ENCODE measurements around the gene VPS45.
"Not testable (repeated sequence)": the region's sequence is repeated elsewhere in the genome, so short reads cannot be mapped to it uniquely, and the experiment has no call there.

VPS45 gene

DNA sequence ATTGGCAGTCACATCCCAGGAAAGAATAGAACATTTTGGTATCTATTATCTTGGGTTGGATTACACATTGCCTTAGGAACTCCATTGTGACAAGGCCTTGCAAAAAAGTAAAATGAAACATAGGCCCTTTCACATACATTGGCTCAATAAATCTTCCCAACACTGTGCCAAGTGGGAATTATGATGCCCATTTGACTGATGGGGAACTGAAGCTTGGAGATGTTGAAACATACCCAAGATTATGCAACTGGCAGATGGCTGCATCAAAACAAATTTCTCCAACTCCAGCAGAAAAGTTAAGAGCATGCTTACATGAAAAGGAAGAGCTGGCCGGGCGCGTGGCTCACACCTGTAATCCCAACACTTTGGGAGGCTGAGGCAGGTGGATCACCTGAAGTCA, 109.0 kb downstream of the VPS45 start:
- DNase-seq (ENCODE audit: low read depth in 1 of 2, low spot score in 1 of 2) = no peak
- no peak for TF ChIP-seq JUND (IDR thresholded peaks at IDR 0.05; ENCODE audit: low read depth)
- in situ Hi-C loops (cut with HindIII; ENCODE audit: low pct_unique_long_range_greater_than_20kb, low sequenced_read_pairs) = no loop called here

DNA sequence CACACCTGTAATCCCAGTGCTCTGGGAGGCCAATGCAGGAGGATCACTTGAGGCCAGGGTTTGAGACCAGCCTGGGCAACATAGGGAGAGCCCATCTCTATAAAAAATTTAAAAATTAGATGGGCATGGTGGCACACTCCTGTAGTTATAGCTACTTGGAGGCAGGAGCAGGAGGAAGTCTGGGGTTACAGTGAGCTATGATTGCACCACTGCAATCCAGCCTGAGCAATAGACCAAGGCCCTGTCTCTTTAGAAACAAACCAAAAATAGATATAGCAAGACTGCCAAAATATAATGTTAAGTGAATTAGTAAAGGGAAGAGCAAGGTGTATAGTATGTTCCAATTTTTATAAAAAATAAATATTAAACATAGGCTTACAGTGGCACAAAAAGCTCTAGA, 111.0 kb downstream of the VPS45 start:
- no peak for DNase-seq (ENCODE audit: low read depth in 1 of 2, low spot score in 1 of 2)
- no peak for TF ChIP-seq JUND (IDR thresholded peaks at IDR 0.05; ENCODE audit: low read depth)
- in situ Hi-C loops (cut with HindIII; ENCODE audit: low pct_unique_long_range_greater_than_20kb, low sequenced_read_pairs) = no loop called here

DNA sequence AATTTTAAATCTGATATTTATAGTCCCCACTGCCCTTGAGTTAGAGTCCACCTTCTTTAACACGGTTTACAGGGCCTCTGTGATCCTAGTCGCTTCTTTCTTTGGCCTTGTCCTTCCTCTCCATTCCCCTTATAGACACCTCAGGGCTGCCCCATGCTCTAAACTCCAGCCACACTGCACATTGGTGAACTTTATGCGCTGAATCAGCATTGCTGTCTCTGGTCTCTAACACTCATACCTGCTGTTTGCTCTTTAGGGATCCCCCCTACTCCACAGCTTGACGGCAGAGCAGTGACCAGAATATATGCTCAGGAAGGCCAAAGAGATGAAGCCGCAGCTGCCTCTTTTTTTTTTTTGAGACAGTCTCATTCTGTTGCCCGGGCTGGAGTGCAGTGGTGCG, 112.3 kb downstream of the VPS45 start:
- TF ChIP-seq JUND (IDR thresholded peaks at IDR 0.05; ENCODE audit: low read depth) = no peak
- in situ Hi-C loops (cut with HindIII; ENCODE audit: low pct_unique_long_range_greater_than_20kb, low sequenced_read_pairs) = no loop called here
- DNase-seq (ENCODE audit: low read depth in 1 of 2, low spot score in 1 of 2) = no peak

DNA sequence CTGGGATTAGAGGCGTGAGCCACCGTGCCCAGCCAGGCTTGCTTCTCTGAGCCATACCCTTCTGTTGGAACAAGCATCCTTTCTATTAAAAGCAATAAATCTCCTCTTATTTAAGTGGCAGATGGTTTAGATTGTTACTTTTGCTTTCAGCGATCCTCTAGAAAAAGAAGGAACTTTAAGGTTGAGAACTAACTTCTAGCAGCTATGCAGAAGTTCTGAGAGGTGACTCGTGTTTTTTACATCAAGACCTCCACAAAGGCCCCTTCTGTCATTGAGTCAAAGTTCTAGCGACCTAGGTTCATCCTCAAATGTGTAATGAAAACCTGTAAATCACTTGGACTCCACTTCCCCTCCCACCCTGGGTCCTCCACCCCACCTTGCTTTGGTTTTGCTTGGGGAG, 112.9 kb downstream of the VPS45 start:
- DNase-seq (ENCODE audit: low read depth in 1 of 2, low spot score in 1 of 2) = no peak
- in situ Hi-C loops (cut with HindIII; ENCODE audit: low pct_unique_long_range_greater_than_20kb, low sequenced_read_pairs) = no loop called here
- no peak for TF ChIP-seq JUND (IDR thresholded peaks at IDR 0.05; ENCODE audit: low read depth)

DNA sequence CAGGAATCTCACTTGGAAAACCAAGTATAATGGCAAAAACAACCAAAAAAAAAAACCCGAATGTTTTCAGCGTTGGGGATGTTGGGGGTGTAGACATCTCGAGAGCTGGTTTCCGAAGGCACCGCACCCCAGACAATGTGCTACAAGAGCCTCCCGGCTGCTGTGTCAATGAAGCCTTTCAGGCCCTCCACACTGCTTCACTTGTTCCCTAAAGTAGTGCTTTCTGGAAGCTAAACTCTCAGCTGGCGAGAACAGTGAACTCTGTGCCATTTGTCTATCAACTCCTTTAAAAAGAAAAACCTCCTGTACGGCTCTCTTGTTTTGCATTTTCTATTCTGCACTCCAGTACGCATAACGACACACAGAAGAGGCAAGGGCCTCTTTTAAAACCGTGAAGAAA, 114.7 kb downstream of the VPS45 start:
- in situ Hi-C loops (cut with HindIII; ENCODE audit: low pct_unique_long_range_greater_than_20kb, low sequenced_read_pairs) = no loop called here
- TF ChIP-seq JUND (IDR thresholded peaks at IDR 0.05; ENCODE audit: low read depth) = no peak
- no peak for DNase-seq (ENCODE audit: low read depth in 1 of 2, low spot score in 1 of 2)

DNA sequence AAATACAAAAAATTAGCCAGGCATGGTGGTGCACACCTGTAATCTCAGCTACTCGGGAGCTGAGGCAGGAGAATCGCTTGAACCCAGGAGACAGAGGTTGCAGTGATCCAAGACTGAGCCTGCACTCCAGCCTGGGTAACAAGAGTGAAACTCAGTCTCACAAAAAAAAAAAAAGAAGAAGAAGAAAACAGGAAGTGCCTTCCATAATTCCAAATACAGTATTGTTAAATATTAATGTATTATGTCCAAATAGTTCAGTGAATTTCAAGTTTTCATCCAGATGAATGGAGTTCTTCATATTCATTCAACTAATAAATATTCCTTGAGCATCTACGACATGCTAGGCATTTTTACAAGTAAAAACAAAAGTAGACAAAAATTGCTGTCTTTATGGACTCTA, 115.5 kb downstream of the VPS45 start:
- DNase-seq (ENCODE audit: low read depth in 1 of 2, low spot score in 1 of 2) = no peak
- TF ChIP-seq JUND (IDR thresholded peaks at IDR 0.05; ENCODE audit: low read depth) = no peak
- in situ Hi-C loops (cut with HindIII; ENCODE audit: low pct_unique_long_range_greater_than_20kb, low sequenced_read_pairs) = no loop called here

DNA sequence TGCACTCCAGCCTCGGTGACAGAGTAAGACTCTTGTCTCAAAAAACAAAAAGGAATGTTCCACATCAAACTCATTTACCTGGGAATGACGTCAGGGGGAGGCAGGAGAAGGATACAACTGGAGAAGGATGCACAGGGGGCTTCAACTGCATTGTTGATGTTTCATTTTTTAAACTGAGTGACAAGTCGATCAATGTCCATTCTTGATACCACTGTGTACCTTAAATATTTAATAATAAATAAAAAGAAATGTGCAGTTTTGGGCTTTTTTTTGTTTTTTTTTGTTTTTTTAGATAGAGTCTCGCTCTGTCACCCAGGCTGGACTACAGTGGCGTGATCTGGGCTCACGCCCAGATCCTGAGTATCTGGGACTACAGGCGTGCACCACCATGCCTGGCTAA, 117.9 kb downstream of the VPS45 start:
- in situ Hi-C loops (cut with HindIII; ENCODE audit: low pct_unique_long_range_greater_than_20kb, low sequenced_read_pairs) = no loop called here
- DNase-seq (ENCODE audit: low read depth in 1 of 2, low spot score in 1 of 2) = no peak

DNA sequence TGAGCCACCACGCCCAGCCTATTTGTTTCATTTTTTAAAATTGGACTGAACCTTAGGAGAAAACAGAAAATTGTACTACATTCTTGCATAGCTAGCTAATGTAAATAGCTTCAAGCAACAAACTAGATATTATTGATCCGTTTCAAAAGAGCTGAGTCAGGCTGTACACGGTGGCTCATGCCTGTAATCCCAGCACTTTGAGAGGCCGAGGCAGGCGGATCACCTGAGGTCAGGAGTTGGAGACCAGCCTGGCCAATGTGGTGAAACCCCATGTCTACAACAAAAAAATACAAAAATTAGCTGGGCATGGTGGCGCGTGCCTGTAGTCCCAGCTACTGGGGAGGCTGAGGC, 118.8 kb downstream of the VPS45 start:
- in situ Hi-C loops (cut with HindIII; ENCODE audit: low pct_unique_long_range_greater_than_20kb, low sequenced_read_pairs); DNase-seq (ENCODE audit: low read depth in 1 of 2, low spot score in 1 of 2): not testable (repeated sequence)

More for the DNA sequence above, 117.9 kb downstream of the VPS45 start:
- no peak for TF ChIP-seq JUND (IDR thresholded peaks at IDR 0.05; ENCODE audit: low read depth)

DNA sequence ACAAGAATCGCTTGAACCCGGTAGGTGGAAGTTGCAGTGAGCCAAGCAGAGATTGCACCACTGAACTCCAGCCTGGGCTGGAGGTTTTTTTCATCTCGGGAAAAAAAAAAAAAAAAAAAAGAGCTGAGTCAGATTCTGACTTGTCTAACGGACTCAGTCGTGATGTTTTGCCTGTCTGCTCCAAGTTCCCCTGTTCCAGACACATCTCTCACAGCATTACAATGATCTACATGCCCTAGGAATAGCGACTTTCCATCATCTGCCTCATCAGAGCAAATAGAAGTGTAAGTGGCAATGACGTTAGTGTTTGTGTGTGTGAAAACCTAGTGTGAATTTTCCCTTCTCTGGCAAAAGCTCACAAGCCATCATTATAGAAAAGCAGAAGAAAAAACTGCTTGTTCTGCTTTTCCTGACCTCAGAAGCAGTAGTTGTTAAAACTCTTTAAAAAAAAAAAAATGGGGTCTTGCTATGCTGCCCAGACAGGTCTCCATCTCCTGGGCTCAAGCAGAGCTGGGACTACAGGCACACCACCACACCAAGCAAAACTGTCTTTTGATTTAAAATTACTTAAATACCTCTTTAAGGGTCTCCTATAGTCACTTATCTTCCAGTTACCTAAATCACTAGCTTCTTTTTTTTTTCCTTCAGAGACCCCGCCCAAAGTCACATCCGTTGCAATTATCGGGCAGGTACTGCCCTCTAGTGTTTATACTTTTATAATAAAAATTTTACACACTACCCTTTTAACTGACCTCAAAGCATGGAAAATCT, 119.4 kb downstream of the VPS45 start:
- no peak for TF ChIP-seq JUND (IDR thresholded peaks at IDR 0.05; ENCODE audit: low read depth)
- peak in 1 of 2 experiments; percentile 66 for DNase-seq (ENCODE audit: low read depth in 1 of 2, low spot score in 1 of 2)
- in situ Hi-C loops (cut with HindIII; ENCODE audit: low pct_unique_long_range_greater_than_20kb, low sequenced_read_pairs) = no loop called here

DNA sequence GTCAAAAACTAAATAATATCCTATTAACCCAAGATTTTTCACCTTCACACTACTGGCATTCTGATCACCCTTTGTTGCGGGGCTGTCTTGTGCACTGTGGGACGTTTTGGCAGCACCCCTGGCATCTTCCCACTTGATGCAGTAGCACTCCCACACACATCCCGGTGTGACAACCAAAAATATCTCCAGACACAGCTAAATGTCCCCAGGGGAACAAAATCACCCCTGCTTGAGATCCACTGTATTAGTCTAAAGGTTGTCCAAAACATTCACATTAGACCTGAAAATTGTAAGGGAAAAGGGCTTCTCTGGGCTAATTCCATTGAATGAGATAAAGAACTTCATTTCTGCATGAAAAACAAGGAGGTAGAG, 120.0 kb downstream of the VPS45 start:
- in situ Hi-C loops (cut with HindIII; ENCODE audit: low pct_unique_long_range_greater_than_20kb, low sequenced_read_pairs) = no loop called here
- DNase-seq (ENCODE audit: low read depth in 1 of 2, low spot score in 1 of 2) = no peak
- TF ChIP-seq JUND (IDR thresholded peaks at IDR 0.05; ENCODE audit: low read depth) = no peak

DNA sequence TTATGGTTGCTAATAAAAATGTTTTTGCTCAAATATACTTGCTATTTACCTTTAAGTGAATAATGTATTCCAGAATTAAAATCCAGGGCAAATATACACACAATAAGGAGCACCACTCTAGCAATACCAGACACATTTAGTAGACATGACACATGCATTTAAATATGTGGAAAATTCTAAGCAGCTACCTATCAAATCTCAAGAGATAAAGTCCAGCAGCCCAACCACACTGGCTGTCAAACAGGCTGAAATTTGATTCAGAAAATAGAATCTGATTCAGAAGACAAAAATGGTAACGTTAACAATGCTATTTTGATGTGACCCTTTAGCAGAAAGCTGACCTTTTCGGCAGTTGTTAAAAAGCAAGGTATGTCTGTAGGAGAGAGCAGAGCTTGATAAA, 124.4 kb downstream of the VPS45 start:
- TF ChIP-seq JUND (IDR thresholded peaks at IDR 0.05; ENCODE audit: low read depth) = no peak
- in situ Hi-C loops (cut with HindIII; ENCODE audit: low pct_unique_long_range_greater_than_20kb, low sequenced_read_pairs) = no loop called here
- no peak for DNase-seq (ENCODE audit: low read depth in 1 of 2, low spot score in 1 of 2)

DNA sequence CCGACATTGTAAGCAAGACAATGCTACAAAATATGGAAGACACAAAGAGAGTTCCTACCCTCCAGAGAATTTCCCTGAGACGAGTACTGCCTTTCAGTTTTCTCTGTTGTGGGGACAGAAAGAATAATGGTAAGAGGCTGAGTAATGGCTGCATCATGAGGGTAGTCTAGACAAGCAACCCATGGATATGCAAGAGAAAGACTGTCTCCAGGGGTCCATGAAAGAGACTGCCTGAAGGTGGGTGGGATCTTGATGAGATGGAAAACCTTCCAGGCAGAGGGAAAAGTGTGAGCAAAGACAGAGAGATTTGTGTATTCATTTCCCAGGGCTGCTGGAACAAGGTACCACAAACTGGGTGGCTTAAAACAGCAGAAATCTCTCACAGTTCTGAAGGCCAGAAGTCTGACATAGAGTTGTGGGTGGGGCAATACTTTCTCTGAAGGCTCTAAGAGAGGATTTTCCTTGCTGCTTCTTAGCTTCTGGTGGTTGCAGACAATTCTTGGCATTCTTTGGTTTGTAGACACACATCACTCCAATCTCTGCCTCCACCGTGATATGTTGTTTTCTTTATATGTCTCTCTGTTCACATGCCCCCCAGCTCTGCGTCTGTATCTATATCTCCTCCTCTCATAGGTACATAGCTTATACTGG, 126.9 kb downstream of the VPS45 start:
- no peak for DNase-seq (ENCODE audit: low read depth in 1 of 2, low spot score in 1 of 2)
- in situ Hi-C loops (cut with HindIII; ENCODE audit: low pct_unique_long_range_greater_than_20kb, low sequenced_read_pairs) = no loop called here
- TF ChIP-seq JUND (IDR thresholded peaks at IDR 0.05; ENCODE audit: low read depth) = no peak

Data from T47D (cell line).